Fibroblast of the conjunctiva (primary cell): ENCODE measurements around the gene FXYD7.

Experiments used
- DNase-seq: peaks from one replicate; pipeline ENCODE4 v3.0.0-alpha.2; 2010; ENCODE audit warnings: low read depth

Gene FXYD7

DNA sequence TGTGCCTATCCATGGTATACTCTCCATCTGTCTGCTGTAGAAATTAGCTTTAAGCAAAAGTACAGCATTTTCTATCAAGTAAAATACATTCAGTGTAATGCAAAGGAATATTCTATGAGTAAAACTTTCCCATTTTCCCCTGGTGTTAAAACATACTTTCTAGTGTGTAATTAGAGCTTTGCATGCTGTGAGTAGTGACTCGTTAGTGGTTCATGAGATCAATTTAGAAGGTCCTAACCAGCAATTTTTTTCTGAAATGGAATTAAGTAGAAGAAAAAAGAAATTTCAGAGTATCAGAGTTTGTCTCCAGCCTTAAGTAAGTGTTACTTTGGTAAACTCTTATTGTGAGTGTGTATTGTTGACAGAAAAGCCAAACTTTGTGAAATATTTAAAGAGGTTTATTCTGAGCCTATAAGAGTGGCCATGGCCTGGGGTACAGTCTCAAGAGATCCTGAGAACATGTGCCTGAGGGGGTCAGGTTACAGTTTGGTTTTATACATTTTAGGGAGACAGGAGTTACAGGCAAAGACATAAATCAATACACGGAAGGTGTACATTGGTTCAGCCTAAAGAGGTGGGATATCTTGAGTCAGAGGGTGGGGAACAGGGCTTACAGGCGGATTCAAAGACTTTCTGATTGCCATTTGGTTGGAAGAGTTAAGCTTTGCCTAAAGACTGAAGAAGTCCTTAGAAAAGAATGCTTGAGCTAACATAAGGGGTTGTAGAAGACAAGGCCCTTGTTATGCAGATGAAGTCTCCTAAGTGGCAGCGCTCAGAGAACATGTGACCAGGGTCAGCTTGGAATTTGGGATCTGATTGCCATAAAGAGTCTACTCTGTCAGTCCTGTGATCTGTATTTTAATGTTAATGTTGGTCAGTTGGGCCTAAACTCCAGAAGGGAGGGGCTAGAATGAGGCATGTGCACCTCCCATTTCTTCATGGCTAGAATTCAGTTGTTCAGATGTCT, 60.0 kb downstream of the FXYD7 start:
- no peak for DNase-seq
